HepG2 (cell line): Measurements from ENCODE around the gene PRR35. TPM values are rescaled to one million over a fixed set of nuclear protein-coding genes. Genes with fewer than 3 reads are reported as not detected.

Source experiments
- CBX2 ChIP-seq, 2 experiments: fragments of 200-600 bp in 1 of 2; sonication (generic); formaldehyde crosslinking in 1 of 2; IDR thresholded peaks; 2 replicates each; pipeline versions ENCODE4 v1.7.0 to v1.8.1; 2018 to 2022; ENCODE audit warnings: low read depth in 2 of 2, low read length in 1 of 2, mild to moderate bottlenecking in 1 of 2, missing genetic modification reagents in 1 of 2
- MBD4 ChIP-seq: IDR thresholded peaks from 2 replicates; pipeline ENCODE4 v1.6.1; 2012; ENCODE audit warnings: low read length, inconsistent platforms, borderline replicate concordance
- NCOA1 ChIP-seq: sonication (generic); formaldehyde crosslinking; IDR thresholded peaks from 2 replicates; pipeline ENCODE4 v1.9.0; 2021; ENCODE audit warnings: missing genetic modification reagents
- XRCC5 ChIP-seq: fragments of 200-400 bp; formaldehyde crosslinking; optimal IDR thresholded peaks from 2 replicates; pipeline ENCODE3; 2017; ENCODE audit warnings: mild to moderate bottlenecking, low read length
- ZBTB8A ChIP-seq: sonication (generic); formaldehyde crosslinking; IDR thresholded peaks from 2 replicates; pipeline ENCODE4 v1.4.0; 2020; ENCODE audit warnings: mild to moderate bottlenecking, low read depth, missing genetic modification reagents, borderline replicate concordance
- ZNF205 ChIP-seq: IDR thresholded peaks from 2 replicates; pipeline ENCODE4 v1.6.1; 2018; ENCODE audit warnings: missing biosample characterization, missing genetic modification reagents
- ZNF891 ChIP-seq: sonication (generic); formaldehyde crosslinking; IDR thresholded peaks from 2 replicates; pipeline ENCODE4 v1.5.0; 2020; ENCODE audit warnings: mild to moderate bottlenecking, missing genetic modification reagents
- polyA plus RNA-seq, 8 experiments: library from polyadenylated mRNA; depleted of rRNA in 3 of 8; stranded (reverse) in 7 of 8; unstranded in 1 of 8; fragments of >200 nt; fragmentation: Illumina TruSeq in 4 of 8; extraction: Trizol in 4 of 8; gene quantifications; 2 replicates each; pipeline versions ENCODE4 v1.2.1 to v1.2.3, GENCODE V29; 2011 to 2016; ENCODE audit warnings: low read depth in 4 of 8, missing spikeins in 1 of 8, mixed read lengths in 1 of 8; ENCODE audit not compliant: insufficient read depth in 1 of 8
- total RNA-seq, 5 experiments: library from RNA; depleted of rRNA; stranded (reverse); fragments of >200 nt; fragmentation: Illumina TruSeq; extraction: Trizol; gene quantifications; 2 replicates each; pipeline ENCODE4 v1.2.3, GENCODE V29; 2016; ENCODE audit warnings: low read depth in 1 of 5
- TF ChIP-seq, protein P1 (sequence below): IDR thresholded peaks from 2 replicates; pipeline ENCODE4 v1.6.1; 2016; ENCODE audit warnings: low read depth, missing genetic modification reagents, missing compliant biosample characterization
- TF ChIP-seq, protein P2 (sequence below): IDR thresholded peaks from 2 replicates; pipeline ENCODE4 v1.6.1; 2016; ENCODE audit warnings: control low read depth
- TF ChIP-seq, protein P3 (sequence below): sonication (generic); formaldehyde crosslinking; IDR thresholded peaks from 2 replicates; pipeline ENCODE4 v1.5.1; 2020; ENCODE audit warnings: mild to moderate bottlenecking, missing genetic modification reagents
- TF ChIP-seq, protein P4 (sequence below): sonication (generic); formaldehyde crosslinking; IDR thresholded peaks from 2 replicates; pipeline ENCODE4 v1.5.1; 2020; ENCODE audit warnings: missing genetic modification reagents, mild to moderate bottlenecking, borderline replicate concordance
- TF ChIP-seq, protein P5 (sequence below): sonication (generic); formaldehyde crosslinking; IDR thresholded peaks from 2 replicates; pipeline ENCODE4 v1.5.0; 2020; ENCODE audit warnings: mild to moderate bottlenecking, missing genetic modification reagents

PRR35 gene
- total and polyA plus RNA-seq, 2 of the 13 experiments (the other 11 are each of a cell fraction or from before 2014, with no cell fraction given), result 0.07 to 0.16 TPM

DNA sequence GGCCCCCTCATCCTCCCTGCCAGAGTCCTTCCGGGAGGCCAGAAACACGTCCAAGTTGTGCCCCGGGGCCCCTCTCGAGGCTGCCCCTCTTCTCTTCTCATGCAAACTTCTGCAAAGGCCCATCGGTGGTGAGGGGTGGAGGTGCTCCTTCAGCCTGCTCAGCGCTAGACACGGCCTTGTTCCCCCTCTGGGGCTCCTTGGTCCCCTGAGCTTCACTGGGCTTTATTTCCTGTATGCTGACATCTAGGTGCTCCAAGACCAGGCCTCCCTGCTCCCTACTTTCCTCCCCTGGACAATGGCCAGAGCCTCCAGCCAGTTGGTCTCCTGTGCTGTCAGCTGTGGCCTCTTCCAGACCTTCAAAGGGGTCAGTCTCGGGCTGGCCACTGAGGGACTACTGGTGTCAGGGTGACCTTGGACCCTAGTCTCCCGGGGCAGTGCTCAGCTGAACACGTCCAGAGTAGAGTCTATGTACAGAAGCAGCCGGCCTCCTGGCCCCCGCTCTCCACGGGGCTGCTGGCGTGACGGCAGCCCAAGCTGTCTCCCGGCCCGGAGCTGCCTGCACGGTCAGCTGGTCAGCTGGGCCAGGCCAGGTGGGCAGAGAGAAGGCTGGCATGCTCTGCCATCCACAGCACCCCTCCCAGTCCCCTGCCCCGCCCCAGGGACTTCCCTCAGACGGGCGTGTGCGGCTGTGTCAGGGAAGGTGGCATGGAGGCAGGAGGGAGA is 1.7 kb upstream of the PRR35 start (continued):
- TF ChIP-seq, protein P1, sequence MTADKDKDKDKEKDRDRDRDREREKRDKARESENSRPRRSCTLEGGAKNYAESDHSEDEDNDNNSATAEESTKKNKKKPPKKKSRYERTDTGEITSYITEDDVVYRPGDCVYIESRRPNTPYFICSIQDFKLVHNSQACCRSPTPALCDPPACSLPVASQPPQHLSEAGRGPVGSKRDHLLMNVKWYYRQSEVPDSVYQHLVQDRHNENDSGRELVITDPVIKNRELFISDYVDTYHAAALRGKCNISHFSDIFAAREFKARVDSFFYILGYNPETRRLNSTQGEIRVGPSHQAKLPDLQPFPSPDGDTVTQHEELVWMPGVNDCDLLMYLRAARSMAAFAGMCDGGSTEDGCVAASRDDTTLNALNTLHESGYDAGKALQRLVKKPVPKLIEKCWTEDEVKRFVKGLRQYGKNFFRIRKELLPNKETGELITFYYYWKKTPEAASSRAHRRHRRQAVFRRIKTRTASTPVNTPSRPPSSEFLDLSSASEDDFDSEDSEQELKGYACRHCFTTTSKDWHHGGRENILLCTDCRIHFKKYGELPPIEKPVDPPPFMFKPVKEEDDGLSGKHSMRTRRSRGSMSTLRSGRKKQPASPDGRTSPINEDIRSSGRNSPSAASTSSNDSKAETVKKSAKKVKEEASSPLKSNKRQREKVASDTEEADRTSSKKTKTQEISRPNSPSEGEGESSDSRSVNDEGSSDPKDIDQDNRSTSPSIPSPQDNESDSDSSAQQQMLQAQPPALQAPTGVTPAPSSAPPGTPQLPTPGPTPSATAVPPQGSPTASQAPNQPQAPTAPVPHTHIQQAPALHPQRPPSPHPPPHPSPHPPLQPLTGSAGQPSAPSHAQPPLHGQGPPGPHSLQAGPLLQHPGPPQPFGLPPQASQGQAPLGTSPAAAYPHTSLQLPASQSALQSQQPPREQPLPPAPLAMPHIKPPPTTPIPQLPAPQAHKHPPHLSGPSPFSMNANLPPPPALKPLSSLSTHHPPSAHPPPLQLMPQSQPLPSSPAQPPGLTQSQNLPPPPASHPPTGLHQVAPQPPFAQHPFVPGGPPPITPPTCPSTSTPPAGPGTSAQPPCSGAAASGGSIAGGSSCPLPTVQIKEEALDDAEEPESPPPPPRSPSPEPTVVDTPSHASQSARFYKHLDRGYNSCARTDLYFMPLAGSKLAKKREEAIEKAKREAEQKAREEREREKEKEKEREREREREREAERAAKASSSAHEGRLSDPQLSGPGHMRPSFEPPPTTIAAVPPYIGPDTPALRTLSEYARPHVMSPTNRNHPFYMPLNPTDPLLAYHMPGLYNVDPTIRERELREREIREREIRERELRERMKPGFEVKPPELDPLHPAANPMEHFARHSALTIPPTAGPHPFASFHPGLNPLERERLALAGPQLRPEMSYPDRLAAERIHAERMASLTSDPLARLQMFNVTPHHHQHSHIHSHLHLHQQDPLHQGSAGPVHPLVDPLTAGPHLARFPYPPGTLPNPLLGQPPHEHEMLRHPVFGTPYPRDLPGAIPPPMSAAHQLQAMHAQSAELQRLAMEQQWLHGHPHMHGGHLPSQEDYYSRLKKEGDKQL (CRISPR knock-in tag), result no peak
- no peak for TF ChIP-seq ZBTB8A (CRISPR knock-in tag)
- TF ChIP-seq, protein P2, sequence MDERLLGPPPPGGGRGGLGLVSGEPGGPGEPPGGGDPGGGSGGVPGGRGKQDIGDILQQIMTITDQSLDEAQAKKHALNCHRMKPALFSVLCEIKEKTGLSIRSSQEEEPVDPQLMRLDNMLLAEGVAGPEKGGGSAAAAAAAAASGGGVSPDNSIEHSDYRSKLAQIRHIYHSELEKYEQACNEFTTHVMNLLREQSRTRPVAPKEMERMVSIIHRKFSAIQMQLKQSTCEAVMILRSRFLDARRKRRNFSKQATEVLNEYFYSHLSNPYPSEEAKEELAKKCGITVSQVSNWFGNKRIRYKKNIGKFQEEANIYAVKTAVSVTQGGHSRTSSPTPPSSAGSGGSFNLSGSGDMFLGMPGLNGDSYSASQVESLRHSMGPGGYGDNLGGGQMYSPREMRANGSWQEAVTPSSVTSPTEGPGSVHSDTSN (CRISPR knock-in tag), result no peak
- peak; percentile 69 for TF ChIP-seq XRCC5
- no peak for TF ChIP-seq CBX2 (IDR thresholded peaks at IDR 0.05; ENCODE audit: low read depth, low read length)
- peak; percentile 67; the same call in 1 of the 2 replicates for TF ChIP-seq CBX2 (CRISPR knock-in tag; IDR thresholded peaks at IDR 0.05; ENCODE audit: low read depth)
- TF ChIP-seq ZNF205 (CRISPR knock-in tag), result peak; percentile 56; the same call in 1 of the 2 replicates
- TF ChIP-seq, protein P3, sequence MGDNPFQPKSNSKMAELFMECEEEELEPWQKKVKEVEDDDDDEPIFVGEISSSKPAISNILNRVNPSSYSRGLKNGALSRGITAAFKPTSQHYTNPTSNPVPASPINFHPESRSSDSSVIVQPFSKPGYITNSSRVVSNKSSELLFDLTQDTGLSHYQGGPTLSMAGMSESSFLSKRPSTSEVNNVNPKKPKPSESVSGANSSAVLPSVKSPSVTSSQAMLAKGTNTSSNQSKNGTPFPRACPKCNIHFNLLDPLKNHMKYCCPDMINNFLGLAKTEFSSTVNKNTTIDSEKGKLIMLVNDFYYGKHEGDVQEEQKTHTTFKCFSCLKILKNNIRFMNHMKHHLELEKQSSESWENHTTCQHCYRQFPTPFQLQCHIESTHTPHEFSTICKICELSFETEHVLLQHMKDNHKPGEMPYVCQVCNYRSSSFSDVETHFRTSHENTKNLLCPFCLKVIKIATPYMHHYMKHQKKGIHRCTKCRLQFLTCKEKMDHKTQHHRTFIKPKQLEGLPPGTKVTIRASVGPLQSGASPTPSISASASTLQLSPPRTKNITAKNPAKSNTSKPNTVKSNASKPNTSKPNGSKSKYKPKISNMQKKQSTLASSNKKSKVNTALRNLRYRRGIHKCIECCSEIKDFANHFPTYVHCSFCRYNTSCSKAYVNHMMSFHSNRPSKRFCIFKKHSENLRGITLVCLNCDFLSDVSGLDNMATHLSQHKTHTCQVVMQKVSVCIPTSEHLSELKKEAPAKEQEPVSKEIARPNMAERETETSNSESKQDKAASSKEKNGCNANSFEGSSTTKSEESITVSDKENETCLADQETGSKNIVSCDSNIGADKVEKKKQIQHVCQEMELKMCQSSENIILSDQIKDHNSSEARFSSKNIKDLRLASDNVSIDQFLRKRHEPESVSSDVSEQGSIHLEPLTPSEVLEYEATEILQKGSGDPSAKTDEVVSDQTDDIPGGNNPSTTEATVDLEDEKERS (CRISPR knock-in tag), result no peak; the same call in 1 of the 2 replicates
- TF ChIP-seq, protein P4, sequence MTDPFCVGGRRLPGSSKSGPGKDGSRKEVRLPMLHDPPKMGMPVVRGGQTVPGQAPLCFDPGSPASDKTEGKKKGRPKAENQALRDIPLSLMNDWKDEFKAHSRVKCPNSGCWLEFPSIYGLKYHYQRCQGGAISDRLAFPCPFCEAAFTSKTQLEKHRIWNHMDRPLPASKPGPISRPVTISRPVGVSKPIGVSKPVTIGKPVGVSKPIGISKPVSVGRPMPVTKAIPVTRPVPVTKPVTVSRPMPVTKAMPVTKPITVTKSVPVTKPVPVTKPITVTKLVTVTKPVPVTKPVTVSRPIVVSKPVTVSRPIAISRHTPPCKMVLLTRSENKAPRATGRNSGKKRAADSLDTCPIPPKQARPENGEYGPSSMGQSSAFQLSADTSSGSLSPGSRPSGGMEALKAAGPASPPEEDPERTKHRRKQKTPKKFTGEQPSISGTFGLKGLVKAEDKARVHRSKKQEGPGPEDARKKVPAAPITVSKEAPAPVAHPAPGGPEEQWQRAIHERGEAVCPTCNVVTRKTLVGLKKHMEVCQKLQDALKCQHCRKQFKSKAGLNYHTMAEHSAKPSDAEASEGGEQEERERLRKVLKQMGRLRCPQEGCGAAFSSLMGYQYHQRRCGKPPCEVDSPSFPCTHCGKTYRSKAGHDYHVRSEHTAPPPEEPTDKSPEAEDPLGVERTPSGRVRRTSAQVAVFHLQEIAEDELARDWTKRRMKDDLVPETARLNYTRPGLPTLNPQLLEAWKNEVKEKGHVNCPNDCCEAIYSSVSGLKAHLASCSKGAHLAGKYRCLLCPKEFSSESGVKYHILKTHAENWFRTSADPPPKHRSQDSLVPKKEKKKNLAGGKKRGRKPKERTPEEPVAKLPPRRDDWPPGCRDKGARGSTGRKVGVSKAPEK, result no peak
- peak; percentile 91; the same call in 1 of the 2 replicates for TF ChIP-seq NCOA1 (CRISPR knock-in tag)
- no peak for TF ChIP-seq ZNF891
- no peak for TF ChIP-seq MBD4
- TF ChIP-seq, protein P5, sequence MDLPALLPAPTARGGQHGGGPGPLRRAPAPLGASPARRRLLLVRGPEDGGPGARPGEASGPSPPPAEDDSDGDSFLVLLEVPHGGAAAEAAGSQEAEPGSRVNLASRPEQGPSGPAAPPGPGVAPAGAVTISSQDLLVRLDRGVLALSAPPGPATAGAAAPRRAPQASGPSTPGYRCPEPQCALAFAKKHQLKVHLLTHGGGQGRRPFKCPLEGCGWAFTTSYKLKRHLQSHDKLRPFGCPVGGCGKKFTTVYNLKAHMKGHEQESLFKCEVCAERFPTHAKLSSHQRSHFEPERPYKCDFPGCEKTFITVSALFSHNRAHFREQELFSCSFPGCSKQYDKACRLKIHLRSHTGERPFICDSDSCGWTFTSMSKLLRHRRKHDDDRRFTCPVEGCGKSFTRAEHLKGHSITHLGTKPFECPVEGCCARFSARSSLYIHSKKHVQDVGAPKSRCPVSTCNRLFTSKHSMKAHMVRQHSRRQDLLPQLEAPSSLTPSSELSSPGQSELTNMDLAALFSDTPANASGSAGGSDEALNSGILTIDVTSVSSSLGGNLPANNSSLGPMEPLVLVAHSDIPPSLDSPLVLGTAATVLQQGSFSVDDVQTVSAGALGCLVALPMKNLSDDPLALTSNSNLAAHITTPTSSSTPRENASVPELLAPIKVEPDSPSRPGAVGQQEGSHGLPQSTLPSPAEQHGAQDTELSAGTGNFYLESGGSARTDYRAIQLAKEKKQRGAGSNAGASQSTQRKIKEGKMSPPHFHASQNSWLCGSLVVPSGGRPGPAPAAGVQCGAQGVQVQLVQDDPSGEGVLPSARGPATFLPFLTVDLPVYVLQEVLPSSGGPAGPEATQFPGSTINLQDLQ, result no peak
